K562 (cell line): ENCODE data around the gene ST3GAL3. TPM values are rescaled to one million over a fixed set of nuclear protein-coding genes. Genes with fewer than 3 reads are reported as not detected.

Experiments used
- CXXC5 ChIP-seq: fragments of 250-450 bp; sonication (Bioruptor Pico); IDR thresholded peaks from 2 replicates; pipeline ENCODE4 v1.8.0; 2022; ENCODE audit warnings: inconsistent platforms, mild to moderate bottlenecking, moderate library complexity
- ETV5 ChIP-seq: sonication (generic); formaldehyde crosslinking; IDR thresholded peaks from 2 replicates; pipeline ENCODE4 v1.4.0; 2020; ENCODE audit warnings: low read depth, mild to moderate bottlenecking, missing genetic modification reagents
- KLF6 ChIP-seq: fragments of 250-450 bp; sonication (Bioruptor Pico); IDR thresholded peaks from 2 replicates; pipeline ENCODE4 v1.4.0; 2020; ENCODE audit warnings: mild to moderate bottlenecking, moderate library complexity, borderline replicate concordance
- L3MBTL2 ChIP-seq: fragments of 450-650 bp; IDR thresholded peaks from 2 replicates; pipeline ENCODE4 v1.6.1; 2016; ENCODE audit warnings: mild to moderate bottlenecking, moderate library complexity
- LARP7 ChIP-seq: fragments of 450-650 bp; IDR thresholded peaks from 2 replicates; pipeline ENCODE4 v1.6.1; 2016
- MGA ChIP-seq: fragments of 450-650 bp; IDR thresholded peaks from 2 replicates; pipeline ENCODE4 v1.6.1; 2016; ENCODE audit warnings: mild to moderate bottlenecking, moderate library complexity
- NFE2L1 ChIP-seq: fragments of 450-650 bp; IDR thresholded peaks from 2 replicates; pipeline ENCODE4 v1.6.1; 2016; ENCODE audit warnings: missing genetic modification characterization, low read depth, mild to moderate bottlenecking, missing compliant biosample characterization, moderate library complexity, borderline replicate concordance
- NFRKB ChIP-seq: fragments of 450-650 bp; IDR thresholded peaks from 2 replicates; pipeline ENCODE4 v1.6.1; 2016; ENCODE audit warnings: low read depth
- SIN3A ChIP-seq, 2 experiments: fragments of 150-350 bp in 1 of 2; IDR thresholded peaks; 2 replicates each; pipeline ENCODE4 v1.6.1; 2011 to 2016; ENCODE audit warnings: borderline replicate concordance in 2 of 2, low read depth in 2 of 2, low read length in 2 of 2, mild to moderate bottlenecking in 2 of 2, moderate library complexity in 2 of 2; ENCODE audit not compliant: control insufficient read depth in 1 of 2
- TAF7 ChIP-seq: fragments of 450-650 bp; IDR thresholded peaks from 2 replicates; pipeline ENCODE4 v1.6.1; 2016; ENCODE audit warnings: missing genetic modification characterization, missing compliant biosample characterization
- TRIM25 ChIP-seq: fragments of 450-650 bp; IDR thresholded peaks from 2 replicates; pipeline ENCODE4 v1.7.0; 2016; ENCODE audit warnings: borderline replicate concordance
- ZNF436 ChIP-seq: fragments of 250-450, 450-650 bp; sonication (Bioruptor Pico); formaldehyde crosslinking; IDR thresholded peaks from 2 replicates; pipeline ENCODE4 v1.7.0; 2020; ENCODE audit warnings: mild to moderate bottlenecking
- ZNF695 ChIP-seq: fragments of 450-650 bp; formaldehyde crosslinking; IDR thresholded peaks from 2 replicates; pipeline ENCODE4 v1.4.0; 2020; ENCODE audit warnings: mild to moderate bottlenecking, moderate library complexity
- polyA plus RNA-seq, 8 experiments: library from polyadenylated mRNA; depleted of rRNA in 4 of 8; stranded (reverse) in 5 of 8; unstranded in 3 of 8; fragments of >200 nt; fragmentation: Nextera tagmentation in 2 of 8; fragmentation: Illumina TruSeq in 1 of 8; extraction: Ambion mirVana in 2 of 8; extraction: Trizol in 1 of 8; gene quantifications; 2 replicates each; pipeline versions ENCODE4 v1.2.1 to v1.2.3, GENCODE V29; 2011 to 2014; ENCODE audit warnings: inconsistent platforms in 1 of 8, missing spikeins in 1 of 8
- total RNA-seq, 7 experiments: library from RNA; depleted of rRNA in 6 of 7; stranded (reverse); fragments of >200 nt in 6 of 7; fragmentation: Illumina TruSeq in 2 of 7; extraction: Trizol in 2 of 7; gene quantifications; 2 replicates each; pipeline versions ENCODE4 v1.2.1 to v1.2.3, GENCODE V29; 2011 to 2021; ENCODE audit warnings: low replicate concordance in 1 of 7

Gene ST3GAL3
- total and polyA plus RNA-seq, 9 of the 15 experiments (the other 6 are each of a cell fraction or from before 2014, with no cell fraction given), result 1.2 to 18.9 (median 11.0) TPM

- no peak for TF ChIP-seq LARP7
- peak; percentile 90 for TF ChIP-seq SIN3A (IDR thresholded peaks at IDR 0.05; ENCODE audit: borderline replicate concordance in 2 of 2, control insufficient read depth in 1 of 2, low read depth in 2 of 2, low read length in 2 of 2)
- no peak for TF ChIP-seq NFRKB
- no peak for TF ChIP-seq TRIM25
- peak; percentile 79 for TF ChIP-seq L3MBTL2
- TF ChIP-seq ETV5, result no peak
- no peak for TF ChIP-seq CXXC5 (CRISPR knock-in tag)
- TF ChIP-seq TAF7 (tag), result no peak
- TF ChIP-seq MGA, result peak; percentile 92
- TF ChIP-seq KLF6 (CRISPR knock-in tag), result no peak
- no peak for TF ChIP-seq NFE2L1 (tag)
- no peak for TF ChIP-seq ZNF436 (CRISPR knock-in tag)
- no peak for TF ChIP-seq ZNF695 (CRISPR knock-in tag)
These were observed 272.4 kb downstream of the ST3GAL3 start (continued) for GRCh38 chr1:43979528-43980254.
